COLO668 (cell line): ENCODE data around the gene PFN3.
"Not testable (repeated sequence)": the region's sequence is repeated elsewhere in the genome, so short reads cannot be mapped to it uniquely, and the experiment has no call there.

Source experiments
- DNase-seq: peaks from one replicate; lab custom pipeline; 2025; ENCODE audit not compliant: unreplicated experiment; lab: John Stamatoyannopoulos, UW

PFN3 gene

GRCh38 chr5:177425801-177426565 is 25.5 kb upstream of the PFN3 start:
- peak; percentile 97 for DNase-seq

DNA sequence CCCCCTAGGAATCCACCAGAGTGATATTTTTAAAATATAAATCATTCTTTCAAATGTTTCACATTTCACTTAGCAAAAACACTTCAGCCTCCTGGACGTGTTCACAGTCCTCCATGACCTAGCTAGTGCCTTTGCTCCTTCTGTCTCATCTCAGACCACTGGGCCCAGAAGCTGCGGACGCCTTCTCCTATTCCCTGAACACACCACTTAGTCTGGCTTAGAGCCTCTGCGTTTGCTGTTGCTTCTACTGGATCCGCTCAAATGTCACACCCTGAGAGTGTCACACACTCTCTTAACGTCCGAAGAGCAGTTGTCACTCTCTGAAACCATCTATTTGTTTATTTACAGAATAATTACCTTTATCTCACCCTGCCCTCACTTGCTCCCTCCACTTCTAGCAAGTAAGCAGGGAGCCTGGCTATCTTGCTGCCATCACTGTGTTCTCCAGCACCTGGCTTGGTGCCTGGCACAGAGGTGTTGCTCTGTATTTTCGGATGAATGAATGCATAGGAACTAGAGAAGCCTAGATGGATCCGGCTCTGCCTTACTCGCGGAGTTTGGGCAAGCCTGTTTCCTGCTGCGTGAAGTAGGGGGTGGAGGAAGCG is 24.8 kb upstream of the PFN3 start:
- DNase-seq: no peak

DNA sequence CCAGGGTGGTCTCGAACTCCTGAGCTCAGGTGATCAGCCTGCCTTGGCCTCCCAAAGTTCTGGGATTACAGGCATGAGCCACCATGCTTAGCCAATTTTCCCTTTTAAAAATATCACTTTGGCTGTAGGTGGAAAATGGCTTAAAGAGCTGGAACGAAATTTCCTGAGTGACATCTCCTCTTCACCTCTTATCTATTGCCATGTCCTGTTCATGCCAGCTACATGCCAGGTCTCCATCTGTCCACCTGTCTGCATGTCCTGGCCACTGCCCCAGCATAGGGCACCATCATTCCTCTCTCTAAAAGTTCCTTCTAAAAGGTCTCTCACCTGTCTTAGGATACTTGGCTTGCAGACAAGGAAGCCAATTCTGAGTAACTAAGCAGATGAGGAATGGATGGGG is 23.2 kb upstream of the PFN3 start:
- no peak for DNase-seq

- DNase-seq: no peak
These were observed 20.8 kb upstream of the PFN3 start for GRCh38 chr5:177421062-177421798.

DNA sequence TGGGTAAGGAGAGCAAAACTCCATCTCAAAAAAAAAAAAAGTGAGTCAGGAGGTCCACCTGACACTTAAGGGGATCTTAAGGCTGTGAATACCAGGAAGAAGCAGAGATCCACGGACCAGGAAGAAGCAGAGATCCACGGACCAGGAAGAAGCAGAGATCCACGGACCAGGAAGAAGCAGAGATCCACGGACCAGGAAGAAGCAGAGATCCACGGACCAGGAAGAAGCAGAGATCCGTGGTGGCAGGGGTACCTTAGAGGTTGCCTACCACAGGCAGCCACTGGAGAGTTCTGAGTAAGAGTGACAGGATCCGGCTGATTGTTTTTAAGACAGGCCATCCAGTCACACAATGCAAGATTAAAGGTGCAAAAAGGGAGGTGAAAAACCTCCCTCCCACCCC is 20.0 kb upstream of the PFN3 start:
- DNase-seq: not testable (repeated sequence)

DNA sequence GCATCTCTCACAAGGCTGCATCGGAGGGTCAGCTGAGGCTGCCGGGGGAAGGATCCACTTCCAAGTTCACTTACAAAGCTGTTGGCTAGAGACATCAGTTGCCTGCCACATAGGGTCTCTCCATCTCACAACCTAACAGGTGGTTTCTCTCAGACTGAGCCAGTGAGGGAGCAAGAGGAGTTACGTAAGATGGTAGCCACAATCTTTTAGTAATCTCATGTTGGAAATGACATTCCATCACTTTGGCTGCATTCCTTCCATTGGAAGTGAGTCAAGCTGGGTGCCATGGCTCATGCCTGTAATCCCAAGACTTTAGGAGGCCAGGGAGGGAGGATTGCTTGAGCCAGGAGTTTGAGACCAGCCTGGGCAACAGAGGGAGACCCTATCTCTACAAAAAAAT is 18.6 kb upstream of the PFN3 start:
- no peak for DNase-seq

- not testable (repeated sequence) for DNase-seq
These were observed 16.6 kb upstream of the PFN3 start for GRCh38 chr5:177417081-177417480.

GRCh38 chr5:177414481-177414880 is 14.0 kb upstream of the PFN3 start:
- DNase-seq: no peak

DNA sequence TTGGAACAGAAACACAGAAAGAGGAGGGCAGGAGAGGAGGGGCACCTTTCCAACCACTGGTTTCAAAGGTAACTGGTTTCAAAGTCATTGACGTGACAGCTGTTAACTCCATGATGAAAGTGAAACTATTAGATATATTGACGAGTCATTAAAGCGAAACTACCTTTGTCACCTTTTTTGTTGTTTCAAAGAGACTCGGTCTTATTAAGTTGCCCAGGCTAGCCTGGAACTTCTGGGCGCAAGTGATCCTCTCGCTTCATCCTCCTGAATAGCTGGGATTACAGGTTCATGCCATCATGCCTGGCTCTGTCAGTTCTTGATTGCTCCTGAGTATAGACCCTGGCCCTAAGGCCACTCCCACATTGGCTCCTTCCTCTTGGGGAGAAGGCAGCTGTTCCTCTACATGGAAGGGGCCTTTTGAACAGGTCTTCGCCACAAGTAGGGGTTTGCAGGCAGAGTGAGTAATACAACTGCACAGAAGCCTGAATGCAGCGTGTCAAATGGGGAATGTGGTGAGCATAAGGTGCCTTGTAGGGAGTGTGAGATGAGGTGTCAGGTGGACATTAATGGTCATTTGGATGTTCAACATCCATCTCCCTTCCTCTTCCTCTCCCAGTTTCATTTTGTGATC is 12.3 kb upstream of the PFN3 start:
- no peak for DNase-seq

- no peak for DNase-seq
These were observed 10.1 kb upstream of the PFN3 start for GRCh38 chr5:177410575-177410974.

GRCh38 chr5:177409043-177409801 is 8.8 kb upstream of the PFN3 start, which contains the start of gene F12:
Gene F12, minus strand, starts transcription at chr5:177409564. Its CDS starts 37 bp downstream, at chr5:177409527.
- DNase-seq: no peak

DNA sequence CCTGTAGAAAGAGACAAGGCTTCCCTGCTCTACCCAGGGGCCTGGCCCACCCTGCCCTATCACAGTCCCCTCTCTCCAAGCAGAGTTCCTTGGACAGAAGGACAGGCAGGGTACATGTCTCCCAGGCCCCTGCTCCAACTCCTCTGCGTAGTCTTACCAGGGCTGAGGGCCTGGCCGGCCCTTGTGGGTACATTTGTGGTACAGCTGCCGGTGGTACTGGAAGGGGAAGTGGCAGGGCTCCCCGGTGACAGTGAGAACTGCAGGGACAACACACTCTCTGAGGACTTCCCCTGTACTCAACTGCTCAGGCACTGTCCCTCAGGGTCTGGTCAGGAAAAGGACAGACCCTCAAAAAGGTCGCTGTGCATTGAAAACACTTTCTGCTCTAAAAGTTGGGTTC is 5.3 kb upstream of the PFN3 start:
- no peak for DNase-seq

- DNase-seq: no peak
These were observed 4.9 kb upstream of the PFN3 start for GRCh38 chr5:177405312-177405711.

DNA sequence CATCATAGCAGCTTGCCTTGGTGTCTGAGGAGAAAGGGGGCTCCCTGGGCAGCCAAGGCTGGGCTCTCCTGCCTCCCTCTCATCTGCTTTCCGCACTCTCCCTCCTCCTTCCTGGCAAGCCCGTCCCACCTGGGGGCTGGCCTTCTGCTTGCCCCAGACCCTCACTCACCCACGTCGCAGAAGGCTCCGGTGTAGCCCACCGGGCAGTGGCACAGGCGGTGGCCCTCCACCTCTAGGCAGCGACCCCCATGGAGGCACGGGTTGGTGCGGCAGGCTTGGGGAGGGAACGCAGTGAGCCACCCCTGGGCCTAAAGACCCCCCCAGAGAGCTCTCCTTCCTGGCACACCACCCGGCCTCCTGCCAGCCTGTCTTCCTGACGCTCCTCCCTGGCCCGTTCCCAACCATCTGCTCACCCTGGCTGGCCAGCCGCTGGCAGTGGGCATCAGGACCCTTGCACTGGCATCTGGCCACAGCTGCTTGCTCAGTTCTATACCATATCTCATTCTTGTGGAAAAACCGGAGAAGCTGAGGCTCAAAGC is 4.2 kb upstream of the PFN3 start:
- DNase-seq: peak; percentile 4

DNA sequence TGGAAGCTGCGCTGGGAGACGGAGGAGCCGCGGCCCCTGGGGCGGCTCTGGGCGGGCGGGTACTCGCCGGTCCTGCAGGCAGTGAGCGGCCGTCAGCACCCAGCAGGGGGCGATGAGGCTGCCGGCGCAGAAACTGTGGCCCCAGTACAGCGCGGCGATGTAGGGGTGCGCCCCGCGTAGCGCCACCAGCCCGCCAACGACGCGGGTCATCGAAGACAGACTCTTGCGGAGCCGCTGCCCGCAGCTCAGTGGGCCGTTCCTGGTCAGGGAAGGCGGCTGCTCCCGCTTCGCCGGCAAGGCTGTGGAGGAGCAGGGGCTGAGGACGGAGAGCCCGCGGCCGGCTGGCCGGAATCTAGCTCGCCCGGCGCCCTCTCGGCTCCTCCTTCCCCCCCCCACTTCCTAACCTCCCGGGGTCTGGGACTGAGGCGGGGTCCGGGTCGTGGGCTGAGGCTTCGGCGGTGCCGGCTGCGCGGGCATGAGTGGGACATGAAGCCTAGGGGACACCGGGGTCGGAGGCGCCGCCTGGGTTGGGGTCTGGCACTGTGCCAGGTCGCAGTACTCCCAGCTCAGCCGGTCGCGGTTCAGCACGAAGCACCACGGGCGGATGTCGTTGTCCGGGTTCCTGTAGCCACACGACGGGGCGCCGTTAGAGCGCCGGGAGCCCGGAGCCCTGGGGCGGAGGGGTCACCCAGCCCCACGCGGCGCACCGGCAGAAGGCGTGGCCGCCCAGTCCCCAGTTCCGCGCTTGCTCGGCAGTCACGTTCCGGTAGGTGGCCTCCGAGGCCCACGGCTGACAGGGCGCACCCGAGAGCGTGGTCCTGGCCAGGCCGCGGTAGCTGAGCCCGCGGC is 3.6 kb upstream of the PFN3 start:
- peak; percentile 84 for DNase-seq

- peak; percentile 59 for DNase-seq
These were observed 2.8 kb upstream of the PFN3 start for GRCh38 chr5:177403102-177403791.

- peak; percentile 82 for DNase-seq
These were observed 2.0 kb upstream of the PFN3 start for GRCh38 chr5:177402271-177403043.

- DNase-seq: no peak
These were observed 2.5 kb downstream of the PFN3 start for GRCh38 chr5:177397875-177398390.
